ENCODE results near the gene BOD1L1.

The BOD1L1 gene

DNA sequence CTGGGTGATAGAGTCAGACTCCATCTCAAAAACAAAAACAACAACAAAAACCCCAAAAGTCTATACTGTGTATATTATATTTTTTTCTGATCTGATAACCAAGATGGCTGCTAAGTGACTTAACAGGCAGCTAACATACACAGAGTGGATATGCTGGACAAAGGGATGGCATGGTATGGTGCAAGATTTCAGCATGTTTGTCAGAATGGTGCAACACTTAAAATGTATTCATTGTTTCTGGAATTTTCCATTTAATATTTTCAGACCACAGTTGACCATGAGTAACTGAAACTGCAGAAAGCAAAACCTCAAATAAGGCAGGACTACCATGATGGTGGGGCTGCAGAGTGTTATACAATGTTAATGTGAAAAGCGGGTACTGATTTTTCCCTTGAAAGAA is 6.1 kb upstream of the BOD1L1 start:
- Histone ChIP-seq H3K36me3 (no peaks in the 10 kb centered on the region), H3K27ac (no peak overlapping the region), H3K4me3 (ENCODE audit: low read depth, low read length) (no peak overlapping the region), H3K27me3 (ENCODE audit: insufficient read depth, low read depth, severe bottlenecking) (peaks cover 4% of the 10 kb centered on the region), H3K9me3 (ENCODE audit: severe bottlenecking) (no peaks in the 10 kb centered on the region)
- no peak for DNase-seq
- TF ChIP-seq, protein P1, sequence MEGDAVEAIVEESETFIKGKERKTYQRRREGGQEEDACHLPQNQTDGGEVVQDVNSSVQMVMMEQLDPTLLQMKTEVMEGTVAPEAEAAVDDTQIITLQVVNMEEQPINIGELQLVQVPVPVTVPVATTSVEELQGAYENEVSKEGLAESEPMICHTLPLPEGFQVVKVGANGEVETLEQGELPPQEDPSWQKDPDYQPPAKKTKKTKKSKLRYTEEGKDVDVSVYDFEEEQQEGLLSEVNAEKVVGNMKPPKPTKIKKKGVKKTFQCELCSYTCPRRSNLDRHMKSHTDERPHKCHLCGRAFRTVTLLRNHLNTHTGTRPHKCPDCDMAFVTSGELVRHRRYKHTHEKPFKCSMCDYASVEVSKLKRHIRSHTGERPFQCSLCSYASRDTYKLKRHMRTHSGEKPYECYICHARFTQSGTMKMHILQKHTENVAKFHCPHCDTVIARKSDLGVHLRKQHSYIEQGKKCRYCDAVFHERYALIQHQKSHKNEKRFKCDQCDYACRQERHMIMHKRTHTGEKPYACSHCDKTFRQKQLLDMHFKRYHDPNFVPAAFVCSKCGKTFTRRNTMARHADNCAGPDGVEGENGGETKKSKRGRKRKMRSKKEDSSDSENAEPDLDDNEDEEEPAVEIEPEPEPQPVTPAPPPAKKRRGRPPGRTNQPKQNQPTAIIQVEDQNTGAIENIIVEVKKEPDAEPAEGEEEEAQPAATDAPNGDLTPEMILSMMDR (IDR thresholded peaks at IDR 0.05; ENCODE audit: low read depth, low read length), result no peak

DNA sequence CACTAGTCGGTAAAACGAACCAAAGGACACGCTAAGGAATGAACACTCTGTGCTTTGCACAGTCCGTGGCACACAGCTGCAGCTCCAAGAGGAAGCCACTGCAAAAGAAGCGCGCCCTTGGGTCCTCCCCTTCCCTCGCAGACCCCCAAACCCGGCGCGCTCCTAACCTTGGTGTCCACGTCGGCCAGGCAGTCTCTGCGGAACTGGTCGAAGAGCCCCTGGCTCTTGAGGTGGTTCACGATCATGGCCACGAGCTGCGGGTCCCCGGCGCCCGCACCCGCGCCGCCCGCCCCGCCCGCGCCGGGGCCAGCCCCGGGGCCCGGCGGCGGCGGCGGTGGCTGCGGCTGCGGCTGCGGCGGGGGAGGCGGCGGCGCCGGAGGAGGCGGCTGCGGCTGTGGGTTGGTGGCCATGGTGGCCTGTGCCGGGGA is 333 bp downstream of the BOD1L1 start:
- Histone ChIP-seq H3K27me3 (ENCODE audit: insufficient read depth, low read depth, severe bottlenecking) (no peaks in the 10 kb centered on the region), H3K4me3 (ENCODE audit: low read depth, low read length) (peak overlapping the region; percentile 91), H3K27ac (peak overlapping the region; percentile 87), H3K36me3 (no peaks in the 10 kb centered on the region; the same call in 1 of the 2 replicates), H3K9me3 (ENCODE audit: severe bottlenecking) (no peaks in the 10 kb centered on the region)
- TF ChIP-seq, protein P1 (IDR thresholded peaks at IDR 0.05; ENCODE audit: low read depth, low read length), result no peak
- peak; percentile 32 for DNase-seq

DNA sequence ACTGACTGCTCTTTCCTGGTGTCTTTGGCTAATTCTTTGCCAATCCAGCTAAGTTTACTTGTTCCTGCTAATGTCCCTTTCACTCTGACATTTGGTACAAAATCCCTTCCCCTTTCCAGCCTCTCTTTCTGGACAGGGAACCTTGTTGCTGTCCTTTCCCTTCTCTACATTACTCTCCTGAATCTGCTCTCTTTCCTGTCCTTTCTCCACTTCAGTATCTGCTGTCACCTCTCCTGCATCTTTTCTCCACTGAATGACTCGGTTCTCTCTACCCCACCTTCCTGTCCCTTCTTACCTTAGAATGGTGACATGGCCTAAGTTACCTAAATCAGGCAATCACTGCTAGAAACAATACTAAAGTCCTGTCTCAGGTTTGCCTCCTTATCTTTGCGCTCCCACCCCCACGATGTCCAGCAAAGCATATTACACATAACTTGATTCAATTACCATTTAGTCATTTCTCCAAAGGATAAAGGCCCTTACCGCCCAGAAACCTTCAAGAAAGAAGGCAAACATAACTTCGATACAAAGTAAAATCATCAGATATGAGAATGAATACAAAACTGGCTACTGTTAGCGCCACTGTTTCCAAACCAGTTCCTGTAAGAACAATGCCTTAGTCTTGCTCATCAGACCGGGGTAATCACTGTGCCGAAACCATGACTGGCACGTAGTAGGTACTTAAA is 890 bp downstream of the BOD1L1 start:
- TF ChIP-seq, protein P1 (IDR thresholded peaks at IDR 0.05; ENCODE audit: low read depth, low read length), result no peak
- no peaks in the 10 kb centered on the region for H3K9me3 ChIP-seq (ENCODE audit: severe bottlenecking)
- no peaks in the 10 kb centered on the region for H3K27me3 ChIP-seq (ENCODE audit: insufficient read depth, low read depth, severe bottlenecking)
- H3K36me3 ChIP-seq, result no peaks in the 10 kb centered on the region; the same call in 1 of the 2 replicates
- no peak for DNase-seq
- peak overlapping the region; percentile 91 for H3K4me3 ChIP-seq (ENCODE audit: low read depth, low read length)
- H3K27ac ChIP-seq, result peak overlapping the region; percentile 87

DNA sequence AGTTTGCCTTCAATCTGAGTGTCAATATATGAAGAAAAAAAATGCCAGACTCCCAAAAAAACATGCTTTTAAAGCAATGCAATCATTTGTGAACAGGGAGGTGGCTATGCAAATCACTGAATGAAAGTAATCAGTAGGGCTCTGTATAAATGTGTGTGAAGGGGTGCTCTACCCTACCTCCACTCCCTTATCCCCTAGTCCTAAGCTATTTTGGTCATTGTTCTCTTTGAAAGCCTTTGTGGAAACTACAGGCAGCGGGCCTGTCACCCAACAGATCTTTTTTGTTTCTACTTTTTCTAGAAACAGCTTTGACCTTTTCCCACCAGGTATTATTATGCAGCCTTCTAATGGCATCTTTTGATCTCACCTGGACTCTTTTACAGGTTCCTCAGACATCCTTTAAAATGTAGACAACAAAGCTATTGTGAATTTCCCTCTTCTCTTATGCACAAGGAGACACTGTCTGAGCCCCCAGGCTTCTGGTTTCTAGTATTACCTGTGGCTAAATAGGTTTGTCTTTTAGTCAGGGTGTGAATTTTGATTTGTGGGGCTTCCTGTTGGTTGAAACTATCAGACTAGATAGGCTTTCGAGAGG is 9.2 kb downstream of the BOD1L1 start:
- no peak overlapping the region for H3K27ac ChIP-seq
- H3K4me3 ChIP-seq (ENCODE audit: low read depth, low read length), result no peak overlapping the region
- no peaks in the 10 kb centered on the region for H3K9me3 ChIP-seq (ENCODE audit: severe bottlenecking)
- peaks cover 45% of the 10 kb centered on the region for H3K36me3 ChIP-seq
- no peak for DNase-seq
- H3K27me3 ChIP-seq (ENCODE audit: insufficient read depth, low read depth, severe bottlenecking), result no peaks in the 10 kb centered on the region
- TF ChIP-seq, protein P1 (IDR thresholded peaks at IDR 0.05; ENCODE audit: low read depth, low read length), result no peak

DNA sequence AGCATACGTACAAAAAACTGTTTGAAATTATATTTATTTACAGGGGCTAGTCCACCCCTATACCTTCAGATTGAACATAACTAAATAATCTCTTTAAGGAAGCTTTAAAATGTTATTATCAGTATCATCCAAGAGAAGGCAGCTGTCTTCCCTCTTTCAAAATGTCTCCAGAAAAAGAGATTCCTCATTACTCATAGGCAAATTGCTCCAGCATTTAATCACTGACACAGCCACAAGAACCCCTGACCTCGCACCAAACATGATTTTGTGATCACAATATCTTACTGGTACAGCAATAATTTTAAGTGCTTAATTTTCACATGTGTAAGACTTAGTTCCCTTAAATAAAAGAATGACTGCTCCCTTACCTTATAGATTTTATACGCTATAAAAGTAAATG is 9.7 kb downstream of the BOD1L1 start:
- no peaks in the 10 kb centered on the region for H3K9me3 ChIP-seq (ENCODE audit: severe bottlenecking)
- no peak for DNase-seq
- no peaks in the 10 kb centered on the region for H3K27me3 ChIP-seq (ENCODE audit: insufficient read depth, low read depth, severe bottlenecking)
- H3K36me3 ChIP-seq, result peaks cover 50% of the 10 kb centered on the region
- no peak overlapping the region for H3K4me3 ChIP-seq (ENCODE audit: low read depth, low read length)
- no peak overlapping the region for H3K27ac ChIP-seq
- TF ChIP-seq, protein P1 (IDR thresholded peaks at IDR 0.05; ENCODE audit: low read depth, low read length), result no peak

Measured in WERI-Rb-1 (cell line).